ENCODE measurements around the gene RNF130.

RNF130 gene

GRCh38 chr5:179955062-179955461 is 116.5 kb downstream of the RNF130 start:
- Histone ChIP-seq H3K18ac (ENCODE audit: low read length) (no peak overlapping the region), H2BK12ac (ENCODE audit: low read length) (no peak overlapping the region), H4K8ac (ENCODE audit: low read depth, low read length) (no peak overlapping the region), H3K9ac (ENCODE audit: low read depth, low read length, poor library complexity) (no peak overlapping the region), H2BK5ac (ENCODE audit: low read length) (no peak overlapping the region), H2AFZ (ENCODE audit: low read length) (no peak overlapping the region), H3K14ac (ENCODE audit: low read length) (no peak overlapping the region), H3K27ac (replicated peaks; ENCODE audit: low read length) (no peak overlapping the region), H2BK15ac (ENCODE audit: low read length) (no peak overlapping the region), H3K4me3 (ENCODE audit: low read length in 2 of 2) (no peak overlapping the region), H2AK5ac (ENCODE audit: low read depth, low read length) (no peak overlapping the region), H3K4me2 (ENCODE audit: insufficient read depth, low read length, poor library complexity, severe bottlenecking) (no peak overlapping the region), H3K36me3 (replicated peaks in 1 of 2; ENCODE audit: control insufficient read depth in 2 of 2, insufficient read depth in 2 of 2, low read length in 2 of 2) (peaks cover 23 to 90% of the 10 kb centered on the region in 2 donors), H3K4me1 (ENCODE audit: control insufficient read depth in 2 of 2, insufficient read depth in 1 of 2, low read depth in 1 of 2, low read length in 2 of 2) (no peaks in the 10 kb centered on the region), H3K79me1 (ENCODE audit: low read depth, low read length) (peaks cover 3% of the 10 kb centered on the region), H3K27me3 (ENCODE audit: control insufficient read depth in 3 of 3, insufficient read depth in 3 of 3, low read depth in 1 of 3, low read length in 3 of 3) (no peaks in the 10 kb centered on the region), H4K91ac (ENCODE audit: low read depth, low read length, poor library complexity) (no peak overlapping the region), H3K23ac (ENCODE audit: low read depth, low read length, poor library complexity) (no peak overlapping the region), H3K9me3 (replicated peaks in 1 of 2; ENCODE audit: control insufficient read depth in 2 of 2, insufficient read depth in 1 of 2, low read depth in 1 of 2, low read length in 2 of 2) (peaks cover 0 to 24% of the 10 kb centered on the region in 2 donors), H2BK120ac (ENCODE audit: low read depth, low read length) (no peak overlapping the region), H3K4ac (ENCODE audit: low read length) (no peak overlapping the region)
- no CpG with 5 or more reads among the region's 6 CpGs for WGBS, 2 donors (ENCODE audit: extremely low coverage in 2 of 2, insufficient read length in 2 of 2, insufficient replicate concordance in 1 of 2)
- no peak for DNase-seq (ENCODE audit: low spot score)

- Histone ChIP-seq H4K8ac (ENCODE audit: low read depth, low read length) (no peak overlapping the region), H3K4me3 (ENCODE audit: low read length in 2 of 2) (no peak overlapping the region), H3K23ac (ENCODE audit: low read depth, low read length, poor library complexity) (no peak overlapping the region), H2AFZ (ENCODE audit: low read length) (no peak overlapping the region), H2BK120ac (ENCODE audit: low read depth, low read length) (no peak overlapping the region), H3K27ac (replicated peaks; ENCODE audit: low read length) (no peak overlapping the region), H2BK5ac (ENCODE audit: low read length) (no peak overlapping the region), H3K4me2 (ENCODE audit: insufficient read depth, low read length, poor library complexity, severe bottlenecking) (no peak overlapping the region), H3K18ac (ENCODE audit: low read length) (no peak overlapping the region), H3K9ac (ENCODE audit: low read depth, low read length, poor library complexity) (no peak overlapping the region), H3K9me3 (replicated peaks in 1 of 2; ENCODE audit: control insufficient read depth in 2 of 2, insufficient read depth in 1 of 2, low read depth in 1 of 2, low read length in 2 of 2) (peaks cover 0 to 24% of the 10 kb centered on the region in 2 donors), H2BK15ac (ENCODE audit: low read length) (no peak overlapping the region), H2AK5ac (ENCODE audit: low read depth, low read length) (no peak overlapping the region), H4K91ac (ENCODE audit: low read depth, low read length, poor library complexity) (no peak overlapping the region), H3K79me1 (ENCODE audit: low read depth, low read length) (peaks cover 3% of the 10 kb centered on the region), H3K4ac (ENCODE audit: low read length) (no peak overlapping the region), H3K4me1 (ENCODE audit: control insufficient read depth in 2 of 2, insufficient read depth in 1 of 2, low read depth in 1 of 2, low read length in 2 of 2) (no peaks in the 10 kb centered on the region), H3K14ac (ENCODE audit: low read length) (no peak overlapping the region), H2BK12ac (ENCODE audit: low read length) (no peak overlapping the region), H3K27me3 (ENCODE audit: control insufficient read depth in 3 of 3, insufficient read depth in 3 of 3, low read depth in 1 of 3, low read length in 3 of 3) (no peaks in the 10 kb centered on the region), H3K36me3 (replicated peaks in 1 of 2; ENCODE audit: control insufficient read depth in 2 of 2, insufficient read depth in 2 of 2, low read length in 2 of 2) (peaks cover 23 to 90% of the 10 kb centered on the region in 2 donors)
- no CpG with 5 or more reads among the region's 6 CpGs for WGBS, 2 donors (ENCODE audit: extremely low coverage in 2 of 2, insufficient read length in 2 of 2, insufficient replicate concordance in 1 of 2)
- DNase-seq (ENCODE audit: low spot score): no peak
Measured at GRCh38 chr5:179954434-179954833, 117.1 kb downstream of the RNF130 start.

GRCh38 chr5:179953987-179954386 is 117.6 kb downstream of the RNF130 start:
- Histone ChIP-seq H2BK15ac (ENCODE audit: low read length) (no peak overlapping the region), H3K4me3 (ENCODE audit: low read length in 2 of 2) (no peak overlapping the region), H3K18ac (ENCODE audit: low read length) (no peak overlapping the region), H2BK12ac (ENCODE audit: low read length) (no peak overlapping the region), H3K23ac (ENCODE audit: low read depth, low read length, poor library complexity) (no peak overlapping the region), H3K9ac (ENCODE audit: low read depth, low read length, poor library complexity) (no peak overlapping the region), H2BK120ac (ENCODE audit: low read depth, low read length) (no peak overlapping the region), H2BK5ac (ENCODE audit: low read length) (no peak overlapping the region), H3K14ac (ENCODE audit: low read length) (no peak overlapping the region), H3K4me1 (ENCODE audit: control insufficient read depth in 2 of 2, insufficient read depth in 1 of 2, low read depth in 1 of 2, low read length in 2 of 2) (no peaks in the 10 kb centered on the region), H4K91ac (ENCODE audit: low read depth, low read length, poor library complexity) (no peak overlapping the region), H3K36me3 (replicated peaks in 1 of 2; ENCODE audit: control insufficient read depth in 2 of 2, insufficient read depth in 2 of 2, low read length in 2 of 2) (peaks cover 23 to 93% of the 10 kb centered on the region in 2 donors), H3K4me2 (ENCODE audit: insufficient read depth, low read length, poor library complexity, severe bottlenecking) (no peak overlapping the region), H3K79me1 (ENCODE audit: low read depth, low read length) (peaks cover 3% of the 10 kb centered on the region), H3K4ac (ENCODE audit: low read length) (no peak overlapping the region), H3K27ac (replicated peaks; ENCODE audit: low read length) (no peak overlapping the region), H2AK5ac (ENCODE audit: low read depth, low read length) (no peak overlapping the region), H3K9me3 (replicated peaks in 1 of 2; ENCODE audit: control insufficient read depth in 2 of 2, insufficient read depth in 1 of 2, low read depth in 1 of 2, low read length in 2 of 2) (peaks cover 0 to 24% of the 10 kb centered on the region in 2 donors), H3K27me3 (ENCODE audit: control insufficient read depth in 3 of 3, insufficient read depth in 3 of 3, low read depth in 1 of 3, low read length in 3 of 3) (no peaks in the 10 kb centered on the region), H4K8ac (ENCODE audit: low read depth, low read length) (no peak overlapping the region), H2AFZ (ENCODE audit: low read length) (no peak overlapping the region)
- no peak for DNase-seq (ENCODE audit: low spot score)
- no CpG with 5 or more reads among the region's 4 CpGs for WGBS, 2 donors (ENCODE audit: extremely low coverage in 2 of 2, insufficient read length in 2 of 2, insufficient replicate concordance in 1 of 2)

GRCh38 chr5:179936976-179937681 is 134.4 kb downstream of the RNF130 start:
- Histone ChIP-seq H3K4me1 (ENCODE audit: control insufficient read depth in 2 of 2, insufficient read depth in 1 of 2, low read depth in 1 of 2, low read length in 2 of 2) (no peaks in the 10 kb centered on the region), H3K79me1 (ENCODE audit: low read depth, low read length) (no peaks in the 10 kb centered on the region), H2BK120ac (ENCODE audit: low read depth, low read length) (no peak overlapping the region), H2AFZ (ENCODE audit: low read length) (no peak overlapping the region), H3K9me3 (replicated peaks in 1 of 2; ENCODE audit: control insufficient read depth in 2 of 2, insufficient read depth in 1 of 2, low read depth in 1 of 2, low read length in 2 of 2) (peaks cover 3 to 13% of the 10 kb centered on the region in 2 donors), H2BK5ac (ENCODE audit: low read length) (no peak overlapping the region), H3K27ac (replicated peaks; ENCODE audit: low read length) (no peak overlapping the region), H3K4me2 (ENCODE audit: insufficient read depth, low read length, poor library complexity, severe bottlenecking) (no peak overlapping the region), H3K4me3 (ENCODE audit: low read length in 2 of 2) (no peak overlapping the region), H2AK5ac (ENCODE audit: low read depth, low read length) (no peak overlapping the region), H3K9ac (ENCODE audit: low read depth, low read length, poor library complexity) (no peak overlapping the region), H3K4ac (ENCODE audit: low read length) (no peak overlapping the region), H3K18ac (ENCODE audit: low read length) (no peak overlapping the region), H4K91ac (ENCODE audit: low read depth, low read length, poor library complexity) (no peak overlapping the region), H3K14ac (ENCODE audit: low read length) (no peak overlapping the region), H3K23ac (ENCODE audit: low read depth, low read length, poor library complexity) (no peak overlapping the region), H3K36me3 (replicated peaks in 1 of 2; ENCODE audit: control insufficient read depth in 2 of 2, insufficient read depth in 2 of 2, low read length in 2 of 2) (peaks cover 0 to 13% of the 10 kb centered on the region in 2 donors), H3K27me3 (ENCODE audit: control insufficient read depth in 3 of 3, insufficient read depth in 3 of 3, low read depth in 1 of 3, low read length in 3 of 3) (no peaks in the 10 kb centered on the region), H2BK15ac (ENCODE audit: low read length) (no peak overlapping the region), H2BK12ac (ENCODE audit: low read length) (no peak overlapping the region), H4K8ac (ENCODE audit: low read depth, low read length) (no peak overlapping the region)
- no CpG with 5 or more reads among the region's 13 CpGs for WGBS, 2 donors (ENCODE audit: extremely low coverage in 2 of 2, insufficient read length in 2 of 2, insufficient replicate concordance in 1 of 2)
- no peak for DNase-seq (ENCODE audit: low spot score)
